Lower lobe of right lung (tissue), 2 donors: ENCODE data around the gene ZNF853. TPM values are rescaled to one million over a fixed set of nuclear protein-coding genes. Genes with fewer than 3 reads are reported as not detected.
A peak's percentile ranks its signal among the peaks of the same experiment; 100 is the strongest.
"Not testable (repeated sequence)": the region's sequence is repeated elsewhere in the genome, so short reads cannot be mapped to it uniquely, and the experiment has no call there.

Experiments used
- ATAC-seq, 2 donors: fragments of 200-7000 bp; cut with Tn5 transposase; one replicate each; pipeline ENCODE4 v1.9.1; 2020 to 2022; ENCODE audit warnings: mild to moderate bottlenecking in 2 of 2, moderate library complexity in 2 of 2
- DNase-seq: peaks from one replicate; pipeline ENCODE4 v3.0.0-alpha.2; 2020
- H3K27ac ChIP-seq: fragments of 200-600 bp; one replicate; pipeline ENCODE4 v1.8.0; 2022
- H3K27me3 ChIP-seq: fragments of 200-600 bp; one replicate; pipeline ENCODE4 v1.8.0; 2022; ENCODE audit warnings: low read depth
- H3K36me3 ChIP-seq: fragments of 200-600 bp; one replicate; pipeline ENCODE4 v1.8.0; 2022; ENCODE audit warnings: mild to moderate bottlenecking
- H3K4me1 ChIP-seq: fragments of 200-600 bp; one replicate; pipeline ENCODE4 v1.8.0; 2022
- H3K4me3 ChIP-seq: fragments of 200-600 bp; one replicate; pipeline ENCODE4 v1.8.0; 2022; ENCODE audit warnings: mild to moderate bottlenecking
- H3K9me3 ChIP-seq: fragments of 200-600 bp; one replicate; pipeline ENCODE4 v1.8.0; 2022
- CTCF ChIP-seq: fragments of 200-600 bp; IDR thresholded peaks from one replicate; pipeline ENCODE4 v1.8.0; 2022; ENCODE audit warnings: antibody characterized with exemption, mild to moderate bottlenecking
- intact Hi-C: fragments of 100-400 bp; cut with DNase I; formaldehyde crosslinking; loops from one replicate; pipeline ENCODE4 v1.11.0; 2022
- total RNA-seq: library from RNA; stranded (reverse); fragmentation: NEBNext Ultra II Directional; extraction: Animal tissue kit (Norgen Biotek cat#: 25700); gene quantifications from one replicate; pipeline ENCODE4 v1.2.1, GENCODE V29; 2021
- donor health status: DM: no; HTN: yes; CAD: no; lungs with severe emphysema.

ZNF853 gene
- total RNA-seq, 1 donor from 2014 or later: 4.4 TPM

- ATAC-seq (no peak), DNase-seq (no peak)
- no peak for TF ChIP-seq CTCF
- Histone ChIP-seq H3K27me3 (no peaks in the 10 kb centered on the region), H3K27ac (no peak overlapping the region), H3K4me3 (no peak overlapping the region), H3K4me1 (no peaks in the 10 kb centered on the region), H3K9me3 (no peaks in the 10 kb centered on the region), H3K36me3 (peaks cover 26% of the 10 kb centered on the region)
- intact Hi-C loops: no loop called here
These were observed 8.8 kb downstream of the ZNF853 start for GRCh38 chr7:6624246-6624611.

DNA sequence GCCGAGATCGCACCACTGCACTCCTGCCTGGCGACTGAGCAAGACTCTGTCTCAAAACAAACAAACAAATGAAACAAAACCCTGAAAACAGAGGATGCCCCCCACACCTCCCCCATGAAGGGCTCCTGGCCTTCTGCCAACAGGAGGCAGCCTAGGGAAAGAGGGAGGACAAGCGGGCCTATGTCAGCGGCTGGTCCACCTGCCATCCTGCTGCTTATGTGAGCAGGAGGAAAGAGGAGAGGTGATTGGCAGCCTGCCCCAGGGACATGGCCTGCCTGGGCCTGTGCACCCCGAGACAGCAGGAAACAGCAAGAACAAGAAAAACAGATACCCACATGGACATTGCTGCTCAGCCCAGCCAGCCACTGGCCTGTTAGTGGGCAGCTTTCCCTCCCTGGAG, 12.6 kb downstream of the ZNF853 start:
- Histone ChIP-seq H3K4me3 (no peak overlapping the region), H3K27ac (no peak overlapping the region), H3K9me3 (no peaks in the 10 kb centered on the region), H3K27me3 (no peaks in the 10 kb centered on the region), H3K4me1 (no peaks in the 10 kb centered on the region), H3K36me3 (peaks cover 9% of the 10 kb centered on the region)
- intact Hi-C loops: no loop called here
- TF ChIP-seq CTCF: no peak
- ATAC-seq (no peak), DNase-seq (no peak)

DNA sequence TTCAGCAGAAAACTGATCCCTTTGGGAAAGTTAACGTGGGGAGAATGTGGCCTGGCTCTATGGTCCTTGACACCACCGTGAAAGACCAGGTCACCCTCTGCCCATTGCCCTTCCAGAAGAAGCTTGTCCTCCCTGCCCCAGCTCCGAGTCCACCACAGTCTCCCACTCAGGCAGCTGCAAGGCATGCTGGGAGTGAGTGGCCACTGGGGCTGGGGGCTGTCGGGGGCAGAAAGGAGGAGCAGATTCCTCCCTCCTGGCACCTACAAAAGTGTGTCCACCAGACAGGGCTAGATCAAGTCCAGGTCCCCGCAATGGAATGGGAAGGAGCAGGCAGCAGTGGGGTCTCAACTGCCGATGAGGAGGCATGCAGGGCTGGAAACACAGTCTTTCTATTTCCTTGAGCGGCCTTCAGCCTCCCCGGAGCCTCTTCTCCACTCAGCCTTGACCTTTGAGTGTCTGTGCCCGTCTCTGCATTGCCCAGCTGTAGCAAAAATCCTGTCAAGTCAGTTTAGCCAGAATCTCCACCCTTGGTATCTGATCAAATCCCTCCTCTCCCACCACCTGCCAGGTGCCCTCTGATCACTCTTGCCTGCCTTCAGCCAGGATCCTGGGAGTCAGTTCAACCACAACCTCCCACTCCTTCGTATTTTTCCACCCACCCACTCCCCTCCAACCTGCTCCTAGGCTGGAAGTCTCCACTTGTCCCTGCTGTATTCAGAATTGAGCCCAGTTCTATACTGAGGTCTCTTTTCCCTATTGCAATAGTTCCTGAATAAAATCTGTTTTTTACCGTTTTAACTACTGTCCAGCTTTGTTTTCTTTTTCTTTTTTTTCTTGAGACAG, 14.8 kb downstream of the ZNF853 start:
- Histone ChIP-seq H3K36me3 (no peaks in the 10 kb centered on the region), H3K9me3 (no peaks in the 10 kb centered on the region), H3K27me3 (no peaks in the 10 kb centered on the region), H3K4me3 (no peak overlapping the region), H3K27ac (no peak overlapping the region), H3K4me1 (no peaks in the 10 kb centered on the region)
- intact Hi-C loops: no loop called here
- DNase-seq (no peak), ATAC-seq (no peak)
- no peak for TF ChIP-seq CTCF

DNA sequence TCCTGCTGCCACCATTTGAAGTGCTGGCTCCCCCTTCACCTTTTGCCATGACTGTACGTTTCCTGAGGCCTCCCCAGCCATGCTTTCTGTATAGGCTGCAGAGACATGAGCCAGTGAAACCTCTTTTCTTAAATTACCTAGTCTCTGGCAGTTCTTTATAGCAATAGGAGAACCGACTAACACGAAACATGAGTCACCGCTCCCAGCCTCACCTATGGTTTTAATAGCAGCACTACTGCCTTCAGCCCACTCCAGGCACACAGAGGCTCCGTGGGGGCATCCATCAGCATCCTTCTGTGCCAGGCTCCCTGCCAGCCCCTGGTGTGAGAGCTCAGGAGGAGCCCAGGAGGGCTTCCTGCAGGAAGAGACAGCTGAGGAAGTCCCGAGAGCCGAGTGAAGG, 16.2 kb downstream of the ZNF853 start:
- intact Hi-C loops: no loop called here
- Histone ChIP-seq H3K27me3 (no peaks in the 10 kb centered on the region), H3K4me3 (no peak overlapping the region), H3K4me1 (peaks cover 7% of the 10 kb centered on the region), H3K9me3 (no peaks in the 10 kb centered on the region), H3K36me3 (no peaks in the 10 kb centered on the region), H3K27ac (no peak overlapping the region)
- DNase-seq: no peak
- no peak for ATAC-seq
- no peak for TF ChIP-seq CTCF

DNA sequence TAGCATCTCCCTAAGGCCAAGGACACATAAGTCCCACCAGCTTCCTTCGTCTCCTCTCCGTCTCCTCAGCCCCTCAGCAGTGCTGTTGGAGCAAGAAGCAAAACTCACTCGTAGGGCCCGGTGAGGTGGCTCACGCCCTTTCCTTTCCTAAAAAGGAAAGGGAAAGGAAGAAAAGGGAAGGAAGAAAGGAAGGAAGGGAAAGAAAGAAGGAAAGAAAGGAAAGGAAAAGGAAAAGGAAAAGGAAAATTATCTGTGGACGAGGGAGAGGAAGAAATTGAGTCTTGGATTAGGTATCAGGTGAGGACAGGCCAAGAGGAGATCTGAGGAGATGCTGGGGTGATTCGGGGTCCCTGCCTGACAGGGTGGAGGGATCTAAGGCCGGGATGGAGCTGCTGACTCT, 18.6 kb downstream of the ZNF853 start:
- Histone ChIP-seq H3K36me3 (no peaks in the 10 kb centered on the region), H3K9me3 (no peaks in the 10 kb centered on the region), H3K27me3 (no peaks in the 10 kb centered on the region), H3K27ac (no peak overlapping the region), H3K4me1 (peaks cover 20% of the 10 kb centered on the region), H3K4me3 (no peak overlapping the region)
- no peak for TF ChIP-seq CTCF
- no peak for DNase-seq
- intact Hi-C loops: no loop called here
- no peak for ATAC-seq

GRCh38 chr7:6634971-6635370, 19.6 kb downstream of the ZNF853 start:
- H3K27me3 ChIP-seq, DNase-seq, intact Hi-C loops, H3K4me3 ChIP-seq, ATAC-seq, H3K9me3 ChIP-seq, H3K36me3 ChIP-seq: not testable (repeated sequence)
- H3K27ac ChIP-seq: peak overlapping the region; percentile 60
- H3K4me1 ChIP-seq: peaks cover 24% of the 10 kb centered on the region
